ENCODE measurements around the gene UBTD1.

- TF ChIP-seq POLR2AphosphoS5 (IDR thresholded peaks at IDR 0.05) = no peak
- no peak for TF ChIP-seq CTCF (IDR thresholded peaks at IDR 0.05 in 8 of 11, conservative IDR thresholded peaks at IDR 0.05 in 3 of 11)
- no peak for TF ChIP-seq POLR2A (IDR thresholded peaks at IDR 0.05)
Observed at GRCh38 chr10:97454330-97455036, 44.2 kb upstream of the UBTD1 start.

All from spleen (tissue), 7 donors.